ENCODE measurements around the gene CTRB2.

DNA sequence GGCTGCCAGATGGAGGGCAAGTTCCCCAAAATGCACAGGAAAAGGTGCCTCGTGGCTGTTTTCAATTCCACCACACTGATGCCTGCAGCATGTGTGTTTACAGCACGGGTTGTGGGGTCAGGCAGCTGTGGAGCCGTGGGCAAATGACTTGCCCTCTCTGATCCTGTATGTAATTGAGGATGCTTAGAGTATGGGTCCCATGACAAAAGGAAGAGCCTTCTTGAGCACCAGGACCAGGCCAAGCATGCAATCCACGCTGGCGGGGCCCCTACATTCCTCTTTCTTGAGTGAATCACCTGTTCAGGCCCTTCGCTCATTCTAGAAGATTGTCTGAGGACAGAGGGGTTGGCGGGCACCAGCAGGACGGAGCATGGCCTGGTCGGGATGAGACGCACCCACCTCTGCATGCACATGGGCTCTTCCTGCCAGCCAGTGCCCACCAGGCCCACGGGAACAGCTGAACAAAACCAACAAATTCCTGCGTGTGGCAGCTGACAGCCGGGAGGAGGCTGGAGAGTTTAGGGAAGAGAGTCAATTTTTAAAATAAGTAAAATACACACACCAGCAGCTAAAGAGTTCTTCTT is 1.4 kb upstream of the CTRB2 start:
- TF ChIP-seq, protein P1, sequence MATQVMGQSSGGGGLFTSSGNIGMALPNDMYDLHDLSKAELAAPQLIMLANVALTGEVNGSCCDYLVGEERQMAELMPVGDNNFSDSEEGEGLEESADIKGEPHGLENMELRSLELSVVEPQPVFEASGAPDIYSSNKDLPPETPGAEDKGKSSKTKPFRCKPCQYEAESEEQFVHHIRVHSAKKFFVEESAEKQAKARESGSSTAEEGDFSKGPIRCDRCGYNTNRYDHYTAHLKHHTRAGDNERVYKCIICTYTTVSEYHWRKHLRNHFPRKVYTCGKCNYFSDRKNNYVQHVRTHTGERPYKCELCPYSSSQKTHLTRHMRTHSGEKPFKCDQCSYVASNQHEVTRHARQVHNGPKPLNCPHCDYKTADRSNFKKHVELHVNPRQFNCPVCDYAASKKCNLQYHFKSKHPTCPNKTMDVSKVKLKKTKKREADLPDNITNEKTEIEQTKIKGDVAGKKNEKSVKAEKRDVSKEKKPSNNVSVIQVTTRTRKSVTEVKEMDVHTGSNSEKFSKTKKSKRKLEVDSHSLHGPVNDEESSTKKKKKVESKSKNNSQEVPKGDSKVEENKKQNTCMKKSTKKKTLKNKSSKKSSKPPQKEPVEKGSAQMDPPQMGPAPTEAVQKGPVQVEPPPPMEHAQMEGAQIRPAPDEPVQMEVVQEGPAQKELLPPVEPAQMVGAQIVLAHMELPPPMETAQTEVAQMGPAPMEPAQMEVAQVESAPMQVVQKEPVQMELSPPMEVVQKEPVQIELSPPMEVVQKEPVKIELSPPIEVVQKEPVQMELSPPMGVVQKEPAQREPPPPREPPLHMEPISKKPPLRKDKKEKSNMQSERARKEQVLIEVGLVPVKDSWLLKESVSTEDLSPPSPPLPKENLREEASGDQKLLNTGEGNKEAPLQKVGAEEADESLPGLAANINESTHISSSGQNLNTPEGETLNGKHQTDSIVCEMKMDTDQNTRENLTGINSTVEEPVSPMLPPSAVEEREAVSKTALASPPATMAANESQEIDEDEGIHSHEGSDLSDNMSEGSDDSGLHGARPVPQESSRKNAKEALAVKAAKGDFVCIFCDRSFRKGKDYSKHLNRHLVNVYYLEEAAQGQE (IDR thresholded peaks at IDR 0.05; ENCODE audit: insufficient read depth in 1 of 2, low read depth in 2 of 2, low read length in 2 of 2) = no peak
- no peak for TF ChIP-seq TAF1 (IDR thresholded peaks at IDR 0.05; ENCODE audit: borderline replicate concordance, insufficient read depth, low read length)
- TF ChIP-seq POLR2AphosphoS5 (IDR thresholded peaks at IDR 0.05; ENCODE audit: low read depth, low read length) = no peak
- TF ChIP-seq FOXP2 (optimal IDR thresholded peaks at IDR 0.05; ENCODE audit: borderline replicate concordance, extremely low read depth, extremely low read length, insufficient read depth) = no peak
- TF ChIP-seq SIN3A (IDR thresholded peaks at IDR 0.05; ENCODE audit: borderline replicate concordance, insufficient read depth, low read length) = no peak

Data from PFSK-1 (cell line).